ENCODE measurements around the gene ADAR.

The ADAR gene

DNA sequence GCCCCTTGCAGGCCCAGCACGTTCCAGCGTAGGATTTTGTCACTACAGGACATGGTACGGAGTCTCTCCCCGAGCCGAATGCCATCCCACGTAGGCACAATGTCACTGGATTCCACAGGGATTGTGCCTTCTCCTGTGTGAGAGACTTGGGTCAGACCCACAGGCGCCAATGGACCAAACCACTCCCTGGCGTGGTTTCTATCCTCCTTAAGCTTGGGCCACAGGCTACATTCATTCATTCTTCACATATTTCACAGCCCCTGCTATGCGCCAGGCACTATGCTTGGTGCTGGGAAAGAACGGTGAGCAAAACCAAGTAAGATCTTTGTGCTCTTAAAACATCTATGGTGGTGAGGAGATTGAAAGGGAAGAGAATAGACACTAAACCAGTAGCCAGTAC, 21.8 kb downstream of the ADAR start:
- DNase-seq (ENCODE audit: low read depth, low spot score), result no peak

DNA sequence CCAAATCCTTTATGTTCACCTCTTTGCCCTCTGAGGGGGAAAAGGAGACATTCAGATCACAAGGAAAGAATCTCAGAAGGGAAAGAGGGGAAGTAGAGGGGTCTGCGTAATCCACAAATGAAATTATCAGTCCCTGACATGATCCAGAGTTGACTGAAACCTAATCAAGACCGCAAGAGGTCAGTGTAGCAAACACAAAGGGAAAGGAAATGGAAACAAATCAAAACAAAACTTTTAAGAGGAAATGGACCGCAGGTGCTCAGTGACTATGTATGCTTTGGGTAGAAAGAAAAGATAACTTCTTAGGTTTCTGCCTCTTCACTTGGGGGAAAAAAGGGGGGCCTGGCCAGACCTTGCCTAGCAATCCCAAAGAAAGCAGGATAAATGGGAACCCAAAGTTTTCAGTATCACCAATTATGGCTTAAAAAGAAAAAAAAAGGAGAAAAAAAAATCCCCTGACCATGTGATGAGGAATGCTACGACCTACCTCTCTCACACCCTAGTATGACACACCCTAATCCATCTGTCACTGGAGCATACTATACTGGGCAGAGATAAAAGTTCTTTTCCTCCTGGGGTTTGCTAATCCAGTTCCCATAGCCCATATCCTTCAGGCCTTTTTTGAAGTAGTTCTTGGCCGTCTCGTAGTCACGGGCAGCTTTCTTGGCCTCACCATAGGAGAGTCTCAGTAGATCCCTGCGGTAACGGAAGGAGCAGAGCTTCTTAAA, 23.6 kb downstream of the ADAR start:
- no peak for DNase-seq (ENCODE audit: low read depth, low spot score)

GRCh38 chr1:154583773-154584172, 24.2 kb downstream of the ADAR start:
- no peak for DNase-seq (ENCODE audit: low read depth, low spot score)

DNA sequence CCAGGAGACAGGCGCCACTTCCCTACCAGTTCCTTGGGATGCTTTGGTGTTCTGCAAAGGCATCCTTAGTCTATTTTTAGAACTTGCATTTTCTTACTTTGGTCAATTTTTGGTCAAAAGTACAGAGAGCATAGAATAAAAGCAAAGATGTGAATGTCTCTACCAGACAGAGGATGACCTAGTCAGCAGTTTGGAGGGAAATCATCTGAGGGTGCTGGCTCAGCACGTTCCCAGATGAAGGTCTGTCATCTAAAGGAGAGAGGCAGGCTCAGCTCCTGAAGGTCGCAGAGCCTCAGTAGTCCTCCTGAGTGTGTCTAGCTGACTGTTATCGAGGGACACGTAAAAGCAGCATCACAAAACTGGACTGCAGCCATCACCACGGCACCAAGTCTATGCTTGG, 25.1 kb downstream of the ADAR start:
- DNase-seq (ENCODE audit: low read depth, low spot score), result no peak

DNA sequence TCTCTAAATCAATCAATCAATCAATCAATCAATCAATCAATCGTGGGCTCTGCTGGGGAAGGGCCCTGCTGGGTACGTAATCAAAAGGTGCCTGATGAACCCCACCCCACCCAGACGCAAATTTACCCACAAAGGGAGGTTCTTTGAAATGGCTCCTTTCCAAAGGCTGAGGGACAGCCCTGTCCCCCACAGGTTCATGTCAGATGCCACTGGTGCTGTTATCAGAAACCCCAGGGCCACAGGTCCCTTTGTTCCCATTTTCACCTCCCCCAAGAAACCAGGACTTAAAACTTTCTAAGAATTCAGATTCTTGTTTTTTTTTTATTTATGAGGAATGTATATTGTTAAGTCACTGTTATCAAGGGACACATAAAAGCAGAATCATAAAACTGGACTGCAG, 26.2 kb downstream of the ADAR start:
- no peak for DNase-seq (ENCODE audit: low read depth, low spot score)

GRCh38 chr1:154579374-154579773, 28.6 kb downstream of the ADAR start:
- DNase-seq (ENCODE audit: low read depth, low spot score), result no peak

- DNase-seq (ENCODE audit: low read depth, low spot score), result no peak
Measured at GRCh38 chr1:154578058-154578418, 29.9 kb downstream of the ADAR start.

GRCh38 chr1:154577346-154578057, 30.5 kb downstream of the ADAR start:
- no peak for DNase-seq (ENCODE audit: low read depth, low spot score)

GRCh38 chr1:154575951-154576566, 31.9 kb downstream of the ADAR start:
- DNase-seq (ENCODE audit: low read depth, low spot score), result no peak

DNA sequence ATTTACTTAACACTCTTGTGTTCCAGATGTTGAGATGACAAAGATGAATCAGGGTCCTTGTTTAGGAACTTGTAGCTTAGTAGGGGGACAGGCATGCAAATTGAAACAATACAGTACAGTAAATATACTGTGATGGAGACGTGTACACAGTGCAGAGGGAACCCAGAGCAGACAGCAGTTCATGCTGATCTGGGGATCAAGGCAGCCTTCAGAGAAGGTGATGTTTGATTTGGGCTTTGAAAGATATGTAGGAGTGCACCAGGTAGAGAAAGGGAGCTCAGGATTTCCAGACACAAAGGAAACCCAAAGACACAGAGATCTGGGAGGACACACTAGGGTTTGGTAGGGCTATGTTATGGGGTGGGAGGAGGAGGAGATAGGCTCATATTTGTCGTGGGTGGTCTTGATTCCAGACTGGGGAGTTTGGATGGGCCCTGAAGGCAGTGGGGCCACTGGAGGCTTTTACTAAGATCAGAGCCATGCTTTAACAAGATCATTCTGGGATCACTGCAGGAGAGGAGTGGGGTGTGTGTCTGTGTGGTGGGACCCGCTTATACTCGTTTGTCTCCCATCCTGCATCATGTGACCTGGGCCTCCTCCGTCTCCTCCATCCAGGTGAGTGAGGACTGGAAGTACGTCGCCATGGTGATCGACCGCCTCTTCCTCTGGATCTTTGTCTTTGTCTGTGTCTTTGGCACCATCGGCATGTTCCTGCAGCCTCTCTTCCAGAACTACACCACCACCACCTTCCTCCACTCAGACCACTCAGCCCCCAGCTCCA, 32.6 kb downstream of the ADAR start:
- DNase-seq (ENCODE audit: low read depth, low spot score), result no peak

GRCh38 chr1:154574716-154575115, 33.3 kb downstream of the ADAR start:
- no peak for DNase-seq (ENCODE audit: low read depth, low spot score)

DNA sequence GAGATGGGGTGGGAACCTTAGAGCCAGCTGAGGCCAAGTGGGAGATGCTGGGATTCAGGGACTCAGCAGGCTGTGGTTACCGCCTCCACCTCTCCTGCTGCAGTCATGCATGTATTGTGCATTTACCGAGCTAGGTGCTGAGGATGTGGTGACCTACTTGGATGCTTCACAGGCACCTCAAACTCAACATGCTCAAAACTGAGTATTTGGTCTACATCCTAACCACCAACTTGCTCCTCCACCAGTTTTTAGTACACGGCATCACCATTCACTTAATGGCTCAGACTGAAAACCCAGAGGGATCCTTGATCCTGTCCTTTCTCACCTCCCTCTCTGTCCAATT, 34.8 kb downstream of the ADAR start:
- no peak for DNase-seq (ENCODE audit: low read depth, low spot score)

GRCh38 chr1:154572468-154573167, 35.4 kb downstream of the ADAR start:
- DNase-seq (ENCODE audit: low read depth, low spot score), result no peak

DNA sequence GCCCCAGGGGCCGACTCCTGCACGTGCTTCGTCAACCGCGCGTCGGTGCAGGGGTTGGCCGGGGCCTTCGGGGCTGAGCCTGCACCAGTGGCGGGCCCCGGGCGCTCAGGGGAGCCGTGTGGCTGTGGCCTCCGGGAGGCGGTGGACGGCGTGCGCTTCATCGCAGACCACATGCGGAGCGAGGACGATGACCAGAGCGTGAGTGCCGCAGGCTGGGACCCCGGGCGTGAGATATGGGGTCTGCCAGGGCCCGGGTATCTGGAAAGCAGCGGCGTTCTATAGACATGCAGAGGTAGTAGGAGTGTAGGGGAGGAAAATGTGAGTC, 36.1 kb downstream of the ADAR start:
- no peak for DNase-seq (ENCODE audit: low read depth, low spot score)

GRCh38 chr1:154571244-154571963, 36.6 kb downstream of the ADAR start:
- no peak for DNase-seq (ENCODE audit: low read depth, low spot score)

DNA sequence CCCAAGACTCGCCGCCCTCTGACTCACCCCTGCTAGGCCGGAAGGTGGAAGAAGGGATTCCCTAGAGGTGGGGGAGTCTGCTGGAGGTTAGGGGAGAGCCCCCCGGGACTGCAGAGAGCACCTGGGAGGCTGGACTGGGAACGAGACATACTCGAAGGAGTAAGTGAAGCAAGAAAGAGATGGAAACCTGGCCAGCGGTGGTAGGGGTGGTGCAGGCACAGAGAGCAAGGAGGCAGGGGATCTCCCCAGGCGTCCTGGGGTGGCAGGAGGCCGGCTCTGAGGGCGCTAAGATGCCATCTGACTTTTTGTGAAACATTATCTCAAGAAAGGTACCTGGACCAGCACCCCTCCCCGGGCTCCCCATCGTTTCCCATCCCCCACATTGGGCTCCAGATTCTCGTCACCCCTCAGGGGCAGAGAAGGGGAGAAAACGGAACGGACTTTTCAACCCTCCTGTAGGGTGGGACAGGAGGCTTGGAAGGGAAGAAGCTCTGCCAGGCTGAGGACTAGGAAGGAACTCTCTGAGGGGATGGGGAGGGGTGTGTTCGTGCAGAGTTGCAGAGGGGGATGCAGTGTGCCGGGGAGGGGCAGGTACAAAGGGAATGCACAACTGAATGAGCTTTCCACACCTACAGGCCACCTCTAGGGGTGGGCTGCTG, 39.7 kb downstream of the ADAR start:
- DNase-seq (ENCODE audit: low read depth, low spot score), result no peak

DNA sequence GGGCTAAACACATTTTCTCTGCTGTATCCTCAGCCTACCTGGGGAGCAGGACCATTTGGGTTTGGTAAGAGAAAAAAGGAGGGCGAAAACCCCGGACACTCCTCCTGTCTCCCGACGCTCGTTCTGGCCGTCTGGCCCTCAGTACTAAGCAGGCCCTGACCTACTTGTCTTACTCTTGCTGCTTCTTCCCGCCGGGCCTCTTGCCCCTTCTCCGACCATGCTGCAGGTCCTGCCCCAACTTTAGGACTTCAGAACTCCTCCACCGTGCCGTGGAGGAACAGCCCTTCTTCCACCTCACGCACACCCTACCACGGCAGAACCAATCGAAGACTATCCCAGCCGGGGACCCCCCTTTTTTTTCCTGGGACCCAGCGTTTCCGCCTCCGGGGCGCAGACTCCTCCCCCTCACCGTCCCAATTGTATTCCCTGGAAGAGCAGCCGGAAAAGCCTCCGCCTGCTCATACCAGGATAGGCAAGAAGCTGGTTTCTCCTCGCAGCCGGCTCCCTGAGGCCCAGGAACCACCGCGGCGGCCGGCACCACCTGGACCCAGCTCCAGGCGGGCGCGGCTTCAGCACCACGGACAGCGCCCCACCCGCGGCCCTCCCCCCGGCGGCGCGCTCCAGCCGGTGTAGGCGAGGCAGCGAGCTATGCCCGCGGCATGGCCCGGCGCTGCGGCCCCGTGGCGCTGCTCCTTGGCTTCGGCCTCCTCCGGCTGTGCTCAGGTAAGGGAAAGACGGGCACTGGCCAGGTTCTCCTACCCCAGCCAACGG, 40.4 kb downstream of the ADAR start, which contains the start of gene CHRNB2:
Gene CHRNB2, plus strand, starts transcription at position 393 of the 771 bp plus-strand sequence. Its CDS starts 267 bp downstream, at position 660.
- peak; percentile 40 for DNase-seq (ENCODE audit: low read depth, low spot score)

DNA sequence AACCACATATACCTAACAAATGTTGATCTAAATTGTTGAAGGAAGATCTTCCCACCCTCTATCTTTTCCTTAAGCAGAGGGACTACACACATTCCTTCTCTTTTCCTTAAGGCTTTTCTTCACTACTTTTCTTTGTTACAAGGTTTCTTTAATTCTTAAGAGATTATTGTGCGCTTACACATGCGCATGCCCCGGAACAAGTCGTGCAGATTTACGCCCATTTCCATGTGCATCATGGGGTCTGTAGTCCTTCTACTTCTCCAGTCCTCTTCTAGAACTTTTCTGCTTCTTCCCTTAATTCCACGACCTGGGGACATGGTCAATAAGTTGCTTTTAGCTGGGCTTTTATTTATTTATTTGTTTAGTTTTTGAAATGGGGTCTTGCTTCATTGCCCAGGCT, 42.1 kb downstream of the ADAR start:
- DNase-seq (ENCODE audit: low read depth, low spot score), result no peak

- peak; percentile 69 for DNase-seq (ENCODE audit: low read depth, low spot score)
Measured at GRCh38 chr1:154559466-154560044, 48.4 kb downstream of the ADAR start.

All from activated naive CD8-positive, alpha-beta T cell treated with anti-CD3 and anti-CD28 coated beads, Interleukin-2, amount 50 U/mL, for 16 hours (primary cell).